Suprapubic skin (tissue), 4 donors: Measurements from ENCODE around the gene BET1L. TPM values are rescaled to one million over a fixed set of nuclear protein-coding genes. Genes with fewer than 3 reads are reported as not detected.

Source experiments
- DNase-seq, 2 donors: peaks; one replicate each; pipeline ENCODE4 v3.0.0-alpha.2; 2019; ENCODE audit warnings: low spot score in 2 of 2
- H3K27ac ChIP-seq: fragments of 200-600 bp; sonication (generic); one replicate; pipeline ENCODE4 v1.5.1; 2019
- H3K27me3 ChIP-seq: fragments of 200-600 bp; sonication (generic); one replicate; pipeline ENCODE4 v1.5.1; 2019
- H3K36me3 ChIP-seq: fragments of 200-600 bp; sonication (generic); one replicate; pipeline ENCODE4 v1.5.1; 2019
- H3K4me1 ChIP-seq: fragments of 200-600 bp; sonication (generic); one replicate; pipeline ENCODE4 v1.5.1; 2019
- H3K4me3 ChIP-seq: fragments of 200-600 bp; sonication (generic); one replicate; pipeline ENCODE4 v1.5.1; 2019; ENCODE audit warnings: mild to moderate bottlenecking
- H3K9me3 ChIP-seq: fragments of 200-600 bp; sonication (generic); one replicate; pipeline ENCODE4 v1.5.1; 2019
- EP300 ChIP-seq: sonication (generic); formaldehyde crosslinking; IDR thresholded peaks from one replicate; pipeline ENCODE4 v1.6.1; 2017; ENCODE audit warnings: antibody characterized with exemption
- POLR2A ChIP-seq, 2 donors: fragments of 450-650 bp; IDR thresholded peaks; one replicate each; pipeline ENCODE4 v1.6.1; 2017; ENCODE audit warnings: antibody characterized with exemption in 2 of 2, mild to moderate bottlenecking in 2 of 2, moderate library complexity in 2 of 2
- POLR2AphosphoS5 ChIP-seq, 3 donors: sonication (generic); formaldehyde crosslinking; IDR thresholded peaks; one replicate each; pipeline ENCODE4 v1.6.1; 2017; ENCODE audit warnings: antibody characterized with exemption in 3 of 3
- WGBS: methylation state at CpG from one replicate; pipeline ENCODE4 v1.1.5; 2018; 5-methylcytosine and 5-hydroxymethylcytosine counted together
- total RNA-seq, 4 donors: library from RNA; depleted of rRNA; stranded (reverse); fragments of >200 nt; gene quantifications; one replicate each; pipeline ENCODE4 v1.1.0, GENCODE V29; 2016
- TF ChIP-seq, protein P1 (sequence below), 2 donors: fragments of 200-600 bp in 1 of 2; fragments of 450-650 bp in 1 of 2; sonication (generic) in 1 of 2; IDR thresholded peaks; one replicate each; pipeline ENCODE4 v1.5.1; 2016 to 2019; ENCODE audit warnings: antibody characterized with exemption in 2 of 2, mild to moderate bottlenecking in 1 of 2, moderate library complexity in 1 of 2

BET1L gene
- total RNA-seq, 4 donors from 2014 or later = 25.8 to 31.7 (median 27.9) TPM

DNA sequence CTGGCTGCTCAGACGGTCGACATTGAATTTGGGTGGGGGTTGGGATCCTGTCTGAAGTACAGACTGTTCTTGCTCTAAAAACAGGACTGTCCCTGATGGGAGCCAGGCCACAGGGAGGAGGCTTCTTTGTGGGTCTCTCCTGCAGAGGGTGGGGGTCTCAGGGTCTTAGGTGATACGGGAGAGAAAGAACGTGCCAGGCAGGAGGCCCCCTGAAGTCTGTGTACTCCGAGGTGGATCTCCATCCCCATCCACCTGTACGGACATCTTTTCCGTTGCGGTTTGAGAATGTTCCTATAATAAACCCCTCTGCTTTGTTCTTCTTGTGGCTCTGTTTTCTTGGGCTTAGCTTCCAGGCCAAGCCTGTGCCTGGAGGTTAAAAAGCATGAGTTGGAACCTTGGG is 45.5 kb upstream of the BET1L start:
- whole genome bisulfite sequencing = 89% methylated on average over 8 of the region's 8 CpGs
- Histone ChIP-seq H3K4me3 (no peak overlapping the region), H3K27me3 (no peaks in the 10 kb centered on the region), H3K9me3 (no peaks in the 10 kb centered on the region), H3K27ac (no peak overlapping the region), H3K4me1 (no peaks in the 10 kb centered on the region), H3K36me3 (peaks cover 59% of the 10 kb centered on the region)
- no peak for DNase-seq
- TF ChIP-seq EP300 (no peak), POLR2AphosphoS5 (IDR thresholded peaks at IDR 0.05) (no peak), POLR2A (IDR thresholded peaks at IDR 0.05) (no peak)
- TF ChIP-seq, protein P1, sequence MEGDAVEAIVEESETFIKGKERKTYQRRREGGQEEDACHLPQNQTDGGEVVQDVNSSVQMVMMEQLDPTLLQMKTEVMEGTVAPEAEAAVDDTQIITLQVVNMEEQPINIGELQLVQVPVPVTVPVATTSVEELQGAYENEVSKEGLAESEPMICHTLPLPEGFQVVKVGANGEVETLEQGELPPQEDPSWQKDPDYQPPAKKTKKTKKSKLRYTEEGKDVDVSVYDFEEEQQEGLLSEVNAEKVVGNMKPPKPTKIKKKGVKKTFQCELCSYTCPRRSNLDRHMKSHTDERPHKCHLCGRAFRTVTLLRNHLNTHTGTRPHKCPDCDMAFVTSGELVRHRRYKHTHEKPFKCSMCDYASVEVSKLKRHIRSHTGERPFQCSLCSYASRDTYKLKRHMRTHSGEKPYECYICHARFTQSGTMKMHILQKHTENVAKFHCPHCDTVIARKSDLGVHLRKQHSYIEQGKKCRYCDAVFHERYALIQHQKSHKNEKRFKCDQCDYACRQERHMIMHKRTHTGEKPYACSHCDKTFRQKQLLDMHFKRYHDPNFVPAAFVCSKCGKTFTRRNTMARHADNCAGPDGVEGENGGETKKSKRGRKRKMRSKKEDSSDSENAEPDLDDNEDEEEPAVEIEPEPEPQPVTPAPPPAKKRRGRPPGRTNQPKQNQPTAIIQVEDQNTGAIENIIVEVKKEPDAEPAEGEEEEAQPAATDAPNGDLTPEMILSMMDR (IDR thresholded peaks at IDR 0.05) = no peak

DNA sequence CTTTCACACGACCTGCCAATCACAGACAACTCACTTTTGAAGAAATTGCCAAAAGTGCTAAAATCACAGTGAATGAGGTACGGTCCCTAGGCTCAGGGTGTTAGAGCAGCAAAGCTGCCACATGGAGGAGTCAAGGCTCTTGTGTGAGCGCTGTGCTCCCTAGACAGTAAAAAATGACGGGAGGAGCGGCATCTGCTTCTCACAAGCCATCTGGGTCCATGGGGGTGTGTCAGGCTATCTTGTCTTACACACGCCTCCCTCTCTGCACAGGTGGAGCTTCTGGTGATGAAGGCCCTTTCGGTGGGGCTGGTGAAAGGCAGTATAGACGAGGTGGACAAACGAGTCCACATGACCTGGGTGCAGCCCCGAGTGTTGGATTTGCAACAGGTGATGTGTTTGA is 44.4 kb upstream of the BET1L start:
- no peak overlapping the region for H3K4me3 ChIP-seq
- TF ChIP-seq POLR2AphosphoS5 (IDR thresholded peaks at IDR 0.05) = no peak
- TF ChIP-seq EP300 = no peak
- TF ChIP-seq POLR2A (IDR thresholded peaks at IDR 0.05) = no peak
- TF ChIP-seq, protein P1 (IDR thresholded peaks at IDR 0.05) = no peak
- H3K27ac ChIP-seq = no peak overlapping the region
- H3K27me3 ChIP-seq = no peaks in the 10 kb centered on the region
- peaks cover 71% of the 10 kb centered on the region for H3K36me3 ChIP-seq
- no peaks in the 10 kb centered on the region for H3K4me1 ChIP-seq
- no peak for DNase-seq
- no peaks in the 10 kb centered on the region for H3K9me3 ChIP-seq
- WGBS = 83% methylated on average over 10 of the region's 10 CpGs

DNA sequence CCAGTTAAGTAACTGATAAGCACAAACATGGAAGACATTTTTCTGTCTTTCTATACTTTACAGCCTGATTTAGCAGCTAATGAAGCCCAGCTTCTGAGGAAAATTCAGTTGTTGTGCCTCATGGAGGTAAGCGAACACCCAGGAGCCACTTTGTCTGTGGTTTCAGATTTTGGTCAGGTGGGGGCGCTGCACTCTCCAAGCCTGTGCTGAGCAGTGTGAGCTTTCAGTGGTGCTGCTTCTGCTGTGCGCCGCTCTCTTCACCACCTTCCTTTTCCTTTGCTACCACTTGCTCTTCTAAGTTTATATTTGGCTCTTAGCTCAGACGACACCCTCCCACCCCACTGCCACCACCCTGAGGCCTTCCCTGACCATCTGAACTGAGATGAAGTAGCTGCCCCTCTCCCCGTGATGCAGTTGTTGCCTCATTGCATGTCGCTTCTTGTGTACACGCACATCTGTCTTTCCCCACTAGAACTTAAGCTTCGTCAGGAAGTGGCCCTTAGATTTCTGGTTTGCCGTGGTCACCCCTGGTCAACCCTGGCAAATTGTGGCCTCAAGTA is 43.6 kb upstream of the BET1L start:
- Histone ChIP-seq H3K27ac (no peak overlapping the region), H3K4me1 (no peaks in the 10 kb centered on the region), H3K36me3 (peaks cover 78% of the 10 kb centered on the region), H3K4me3 (no peak overlapping the region), H3K9me3 (no peaks in the 10 kb centered on the region), H3K27me3 (no peaks in the 10 kb centered on the region)
- 77% methylated on average over 10 of the region's 10 CpGs for WGBS
- no peak for DNase-seq
- no peak for TF ChIP-seq EP300
- no peak for TF ChIP-seq POLR2A (IDR thresholded peaks at IDR 0.05)
- TF ChIP-seq, protein P1 (IDR thresholded peaks at IDR 0.05) = peak; percentile 44 to 59

DNA sequence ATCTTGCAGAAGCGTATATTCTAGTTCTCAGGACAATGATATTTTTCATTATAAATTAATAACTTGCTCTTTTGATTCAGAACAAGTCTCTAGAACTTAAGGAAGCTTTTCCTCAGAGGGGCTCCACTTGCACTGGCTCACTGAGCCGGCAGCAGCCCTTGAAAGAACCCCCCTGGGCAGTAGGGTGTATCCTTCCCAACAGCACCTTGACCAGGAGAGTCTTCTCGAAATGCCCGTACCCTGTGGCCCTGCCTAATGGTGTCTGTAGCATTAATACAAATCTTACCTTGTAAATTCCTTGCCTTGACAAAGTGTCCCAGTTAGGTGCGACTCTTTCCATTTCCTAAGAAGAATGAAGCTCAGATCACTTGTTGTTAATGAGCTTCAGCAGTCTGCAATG is 43.1 kb upstream of the BET1L start:
- no peaks in the 10 kb centered on the region for H3K27me3 ChIP-seq
- TF ChIP-seq POLR2A (IDR thresholded peaks at IDR 0.05) (no peak), EP300 (no peak), POLR2AphosphoS5 (IDR thresholded peaks at IDR 0.05) (no peak)
- TF ChIP-seq, protein P1 (IDR thresholded peaks at IDR 0.05) = no peak
- peaks cover 82% of the 10 kb centered on the region for H3K36me3 ChIP-seq
- no peak for DNase-seq
- 93% methylated on average over 5 of the region's 5 CpGs for WGBS
- H3K27ac ChIP-seq = no peak overlapping the region
- no peaks in the 10 kb centered on the region for H3K4me1 ChIP-seq
- no peak overlapping the region for H3K4me3 ChIP-seq
- H3K9me3 ChIP-seq = no peaks in the 10 kb centered on the region

DNA sequence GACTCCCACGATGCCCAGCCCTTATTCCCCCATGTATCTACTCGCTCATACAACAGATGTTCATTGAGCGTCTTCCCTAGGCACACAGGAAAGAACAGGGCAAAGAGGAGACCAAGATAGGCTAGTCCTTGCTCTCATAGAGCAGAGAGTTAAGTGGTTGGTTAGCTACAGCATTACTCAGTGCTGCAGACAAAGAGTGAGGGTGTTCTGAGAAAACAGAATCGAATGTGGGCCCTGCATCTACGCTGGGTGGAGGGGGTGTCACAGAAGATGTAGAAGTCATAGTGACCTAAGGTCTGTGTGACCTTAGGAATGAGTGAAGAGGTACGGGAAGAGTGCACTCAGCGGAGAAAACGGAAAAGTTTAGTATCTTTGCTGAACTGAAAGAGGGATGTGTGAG is 41.9 kb upstream of the BET1L start:
- Histone ChIP-seq H3K9me3 (no peaks in the 10 kb centered on the region), H3K27me3 (no peaks in the 10 kb centered on the region), H3K36me3 (peaks cover 94% of the 10 kb centered on the region), H3K4me1 (no peaks in the 10 kb centered on the region), H3K27ac (no peak overlapping the region), H3K4me3 (no peak overlapping the region)
- TF ChIP-seq, protein P1 (IDR thresholded peaks at IDR 0.05) = no peak
- TF ChIP-seq POLR2A (IDR thresholded peaks at IDR 0.05) (no peak), EP300 (no peak), POLR2AphosphoS5 (IDR thresholded peaks at IDR 0.05) (no peak)
- no peak for DNase-seq
- 91% methylated on average over 8 of the region's 8 CpGs for WGBS
